HEK293T (cell line): ENCODE measurements around the gene TSPAN7.

ENCODE experiments used
- ARNT ChIP-seq: fragments of 450-650 bp; IDR thresholded peaks from 2 replicates; pipeline ENCODE4 v1.6.1; 2017; ENCODE audit warnings: mild to moderate bottlenecking
- BHLHE40 ChIP-seq: fragments of 450-650 bp; IDR thresholded peaks from 2 replicates; pipeline ENCODE4 v1.6.1; 2016; ENCODE audit warnings: mild to moderate bottlenecking, moderate library complexity, borderline replicate concordance
- CTBP1 ChIP-seq: fragments of 450-650 bp; IDR thresholded peaks from 2 replicates; pipeline ENCODE4 v1.6.1; 2016; ENCODE audit warnings: borderline replicate concordance
- ELF4 ChIP-seq: fragments of 450-650 bp; IDR thresholded peaks from 2 replicates; pipeline ENCODE4 v1.6.1; 2017; ENCODE audit warnings: antibody characterized with exemption
- FOXK2 ChIP-seq: fragments of 450-650 bp; IDR thresholded peaks from 2 replicates; pipeline ENCODE4 v1.6.1; 2016; ENCODE audit warnings: mild to moderate bottlenecking
- FOXM1 ChIP-seq: fragments of 450-650 bp; IDR thresholded peaks from 2 replicates; pipeline ENCODE4 v1.6.1; 2017; ENCODE audit warnings: mild to moderate bottlenecking, borderline replicate concordance
- HDGF ChIP-seq: fragments of 450-650 bp; IDR thresholded peaks from 2 replicates; pipeline ENCODE4 v1.6.1; 2017; ENCODE audit warnings: antibody characterized with exemption, borderline replicate concordance
- NFRKB ChIP-seq: fragments of 450-650 bp; IDR thresholded peaks from 2 replicates; pipeline ENCODE4 v1.6.1; 2016; ENCODE audit warnings: mild to moderate bottlenecking, moderate library complexity
- PKNOX1 ChIP-seq: fragments of 450-650 bp; IDR thresholded peaks from 2 replicates; pipeline ENCODE4 v1.6.1; 2016
- SP1 ChIP-seq: fragments of 450-650 bp; IDR thresholded peaks from 2 replicates; pipeline ENCODE4 v1.6.1; 2017
- SUZ12 ChIP-seq: fragments of 450-650 bp; IDR thresholded peaks from 2 replicates; pipeline ENCODE4 v1.6.1; 2016; ENCODE audit warnings: mild to moderate bottlenecking
- TARDBP ChIP-seq: fragments of 450-650 bp; IDR thresholded peaks from 2 replicates; pipeline ENCODE4 v1.6.1; 2016
- ZNF384 ChIP-seq: fragments of 450-650 bp; IDR thresholded peaks from 2 replicates; pipeline ENCODE4 v1.6.1; 2016

- TF ChIP-seq FOXM1: no peak
- TF ChIP-seq SP1: no peak
- no peak for TF ChIP-seq TARDBP
- TF ChIP-seq PKNOX1: no peak
- no peak for TF ChIP-seq ARNT
- TF ChIP-seq ZNF384: no peak
- TF ChIP-seq NFRKB: no peak
- TF ChIP-seq BHLHE40: no peak
- TF ChIP-seq SUZ12: no peak
- no peak for TF ChIP-seq ELF4
- no peak for TF ChIP-seq CTBP1
- TF ChIP-seq FOXK2: no peak
- TF ChIP-seq HDGF: no peak
Measured at GRCh38 chrX:38649221-38649620, 87.9 kb downstream of the TSPAN7 start.
